A549 (cell line): Measurements from ENCODE around the gene PAM16.

ENCODE experiments used
- BHLHE40 ChIP-seq: IDR thresholded peaks from 2 replicates; pipeline ENCODE4 v1.6.1; 2012; ENCODE audit warnings: low read depth, low read length, inconsistent platforms
- CBX2 ChIP-seq: fragments of 200-600 bp; sonication (generic); IDR thresholded peaks from 2 replicates; pipeline ENCODE4 v1.6.1; 2016; ENCODE audit warnings: low read depth, mild to moderate bottlenecking, borderline replicate concordance
- CEBPB ChIP-seq, 2 experiments: fragments of >200 bp in 1 of 2; sonication (Bioruptor Twin) in 1 of 2; formaldehyde crosslinking in 1 of 2; IDR thresholded peaks; 2 replicates each; pipeline ENCODE4 v1.6.1; 2012 to 2016
- CHD2 ChIP-seq: fragments of 150-350 bp; IDR thresholded peaks from 2 replicates; pipeline ENCODE4 v1.6.1; 2014; ENCODE audit warnings: low read length; ENCODE audit not compliant: partially characterized antibody
- CTCF ChIP-seq: fragments of >200 bp; sonication (Bioruptor Twin); formaldehyde crosslinking; IDR thresholded peaks from 3 replicates; pipeline ENCODE4 v1.5.1; 2016
- EP300 ChIP-seq, 2 experiments: fragments of >200 bp; sonication (Bioruptor Twin); formaldehyde crosslinking; IDR thresholded peaks; 2 replicates in 1 of 2; 3 replicates in 1 of 2; pipeline ENCODE4 v1.6.1; 2016 to 2017
- MYC ChIP-seq: IDR thresholded peaks from 2 replicates; pipeline ENCODE4 v1.6.1; 2012; ENCODE audit warnings: mild to moderate bottlenecking, inconsistent platforms, low read length, improper control_type of control experiment, borderline replicate concordance
- POLR2A ChIP-seq: IDR thresholded peaks from 2 replicates; pipeline ENCODE4 v1.6.1; 2012; ENCODE audit warnings: mild to moderate bottlenecking, low read length
- POLR2AphosphoS2 ChIP-seq: conservative IDR thresholded peaks from 2 replicates; pipeline ENCODE4 v1.6.1; 2012; ENCODE audit warnings: low read length, improper control_type of control experiment, inconsistent platforms
- TP53 ChIP-seq: fragments of 250-450 bp; sonication (Bioruptor Pico); IDR thresholded peaks from 2 replicates; pipeline ENCODE4 v1.5.0; 2021; ENCODE audit warnings: mild to moderate bottlenecking, moderate library complexity

GRCh38 chr16:4364196-4365013, 13.3 kb upstream of the PAM16 start:
- TF ChIP-seq EP300 (IDR thresholded peaks at IDR 0.05) = no peak
- no peak for TF ChIP-seq CBX2
- no peak for TF ChIP-seq BHLHE40
- TF ChIP-seq CTCF = no peak
- TF ChIP-seq CEBPB (IDR thresholded peaks at IDR 0.05) = no peak
- TF ChIP-seq POLR2A = no peak
- no peak for TF ChIP-seq MYC
- no peak for TF ChIP-seq TP53 (CRISPR knock-in tag)
- TF ChIP-seq POLR2AphosphoS2 = no peak
- no peak for TF ChIP-seq CHD2
